CD4-positive, alpha-beta T cell treated with Interleukin-21 for 1 hour (primary cell): Measurements from ENCODE around the gene CTDSPL.

ENCODE experiments used
- DNase-seq: peaks from one replicate; pipeline ENCODE4 v3.0.0-alpha.2; 2020

The CTDSPL gene

GRCh38 chr3:37945807-37946530, 84.3 kb downstream of the CTDSPL start:
- DNase-seq, result no peak

GRCh38 chr3:37946531-37946889, 84.8 kb downstream of the CTDSPL start:
- no peak for DNase-seq

GRCh38 chr3:37949866-37950265, 88.2 kb downstream of the CTDSPL start:
- no peak for DNase-seq

- no peak for DNase-seq
Observed at GRCh38 chr3:37952564-37952963, 90.9 kb downstream of the CTDSPL start.

- no peak for DNase-seq
Observed at GRCh38 chr3:37953226-37953625, 91.5 kb downstream of the CTDSPL start.

- no peak for DNase-seq
Observed at GRCh38 chr3:37953707-37954394, 92.2 kb downstream of the CTDSPL start.

GRCh38 chr3:37954881-37955280, 93.2 kb downstream of the CTDSPL start:
- DNase-seq, result no peak

- DNase-seq, result no peak
Observed at GRCh38 chr3:37955918-37956707, 94.4 kb downstream of the CTDSPL start.

GRCh38 chr3:37956723-37957538, 95.3 kb downstream of the CTDSPL start:
- no peak for DNase-seq

- DNase-seq, result no peak
Observed at GRCh38 chr3:37957539-37957936, 95.9 kb downstream of the CTDSPL start.

GRCh38 chr3:37961622-37962431, 100.1 kb downstream of the CTDSPL start:
- no peak for DNase-seq

- DNase-seq, result no peak
Observed at GRCh38 chr3:37963016-37963415, 101.3 kb downstream of the CTDSPL start.

- no peak for DNase-seq
Observed at GRCh38 chr3:37963635-37964034, 102.0 kb downstream of the CTDSPL start.

- DNase-seq, result no peak
Observed at GRCh38 chr3:37964146-37964545, 102.5 kb downstream of the CTDSPL start.

- DNase-seq, result no peak
Observed at GRCh38 chr3:37964716-37965115, 103.0 kb downstream of the CTDSPL start.

GRCh38 chr3:37967260-37967881, 105.7 kb downstream of the CTDSPL start:
- DNase-seq, result peak; percentile 53

GRCh38 chr3:37968199-37968598, 106.5 kb downstream of the CTDSPL start:
- no peak for DNase-seq

GRCh38 chr3:37968813-37969595, 107.3 kb downstream of the CTDSPL start:
- no peak for DNase-seq

- no peak for DNase-seq
Observed at GRCh38 chr3:37969596-37970100, 108.0 kb downstream of the CTDSPL start.

- no peak for DNase-seq
Observed at GRCh38 chr3:37970802-37971201, 109.1 kb downstream of the CTDSPL start.

GRCh38 chr3:37971467-37971866, 109.8 kb downstream of the CTDSPL start:
- no peak for DNase-seq
